Measurements from ENCODE around the gene IL32. TPM values are rescaled to one million over a fixed set of nuclear protein-coding genes. Genes with fewer than 3 reads are reported as not detected.
A peak's percentile ranks its signal among the peaks of the same experiment; 100 is the strongest.

The IL32 gene
- polyA plus RNA-seq, 3 donors, result 0.53 to 8.0 (median 5.6) TPM

- H3K27ac Mint-ChIP-seq, result peak overlapping the region in 5 of 7 donors; percentile 58 to 83 (median 68)
- Histone ChIP-seq H3K79me2 (ENCODE audit: insufficient read depth, low read length) (no peaks in the 10 kb centered on the region), H3K4me3 (replicated peaks in 1 of 3; ENCODE audit: low read depth in 2 of 3, low read length in 3 of 3) (peak overlapping the region in 1 of 3 experiments; percentile 42), H3K9ac (ENCODE audit: insufficient read depth, low read length, poor library complexity, severe bottlenecking) (no peak overlapping the region), H2AFZ (ENCODE audit: insufficient read depth, low read depth, low read length, poor library complexity, severe bottlenecking) (no peak overlapping the region), H3K27ac (ENCODE audit: low read depth in 1 of 2, low read length in 2 of 2) (no peak overlapping the region), H3K4me1 (ENCODE audit: control insufficient read depth in 1 of 2, insufficient read depth in 2 of 2, low read length in 2 of 2) (peaks cover 46 to 52% of the 10 kb centered on the region in 2 donors), H3K36me3 (replicated peaks in 1 of 2; ENCODE audit: control insufficient read depth in 1 of 2, insufficient read depth in 2 of 2, low read length in 2 of 2) (no peaks in the 10 kb centered on the region), H3K9me3 (replicated peaks in 1 of 2; ENCODE audit: control insufficient read depth in 1 of 2, insufficient read depth in 1 of 2, low read length in 2 of 2) (no peaks in the 10 kb centered on the region), H3K27me3 (ENCODE audit: control insufficient read depth in 2 of 2, insufficient read depth in 2 of 2, low read length in 2 of 2) (no peaks in the 10 kb centered on the region), H3K4me2 (replicated peaks; ENCODE audit: extremely low read depth, low read length, poor library complexity, severe bottlenecking) (peak overlapping the region; percentile 54), H4K20me1 (ENCODE audit: insufficient read depth, low read length) (no peaks in the 10 kb centered on the region)
- 69% methylated on average over 18 of the region's 29 CpGs for WGBS (ENCODE audit: insufficient coverage)
- H3K27me3 Mint-ChIP-seq (ENCODE audit: low read depth in 3 of 3), result peaks cover 7 to 16% (median 10%) of the 10 kb centered on the region in 3 donors
- peaks cover 0 to 4% (median 0%) of the 10 kb centered on the region in 7 donors for H3K9me3 Mint-ChIP-seq
- intact Hi-C loops (cut with micrococcal nuclease), result loop anchor here (2.0 to 10.0 kb wide), 2 partner anchors 24 to 54 kb away; no protein-coding TSS in a partner anchor
- H3K4me1 Mint-ChIP-seq, result peaks cover 46% of the 10 kb centered on the region
- no peaks in the 10 kb centered on the region for H3K36me3 Mint-ChIP-seq
- peak overlapping the region; percentile 80 to 85 for H3K4me3 Mint-ChIP-seq
- peak; percentile 34 to 65 (median 58) for DNase-seq
- peak; percentile 88 for TF ChIP-seq CTCF (IDR thresholded peaks at IDR 0.05)
Measured at GRCh38 chr16:3101018-3101840, 35.8 kb downstream of the IL32 start.

GRCh38 chr16:3101841-3102470 lies 36.5 kb downstream of the IL32 start:
- Mint-ChIP-seq H3K4me3 (peak overlapping the region; percentile 80 to 85), H3K4me1 (peaks cover 42% of the 10 kb centered on the region), H3K9me3 (peaks cover 0 to 4% (median 0%) of the 10 kb centered on the region in 7 donors), H3K27ac (peak overlapping the region in 6 of 7 donors; percentile 35 to 89 (median 64)), H3K27me3 (ENCODE audit: low read depth in 3 of 3) (peaks cover 7 to 16% (median 10%) of the 10 kb centered on the region in 3 donors), H3K36me3 (no peaks in the 10 kb centered on the region)
- H3K4me1 ChIP-seq (ENCODE audit: control insufficient read depth in 1 of 2, insufficient read depth in 2 of 2, low read length in 2 of 2), result peaks cover 45 to 50% of the 10 kb centered on the region in 2 donors
- no peaks in the 10 kb centered on the region for H3K27me3 ChIP-seq (ENCODE audit: control insufficient read depth in 2 of 2, insufficient read depth in 2 of 2, low read length in 2 of 2)
- TF ChIP-seq CTCF (IDR thresholded peaks at IDR 0.05), result no peak
- H2AFZ ChIP-seq (ENCODE audit: insufficient read depth, low read depth, low read length, poor library complexity, severe bottlenecking), result peak overlapping the region; percentile 74
- H3K36me3 ChIP-seq (replicated peaks in 1 of 2; ENCODE audit: control insufficient read depth in 1 of 2, insufficient read depth in 2 of 2, low read length in 2 of 2), result no peaks in the 10 kb centered on the region
- peak overlapping the region; percentile 54 for H3K4me2 ChIP-seq (replicated peaks; ENCODE audit: extremely low read depth, low read length, poor library complexity, severe bottlenecking)
- no peak overlapping the region for H3K9ac ChIP-seq (ENCODE audit: insufficient read depth, low read length, poor library complexity, severe bottlenecking)
- intact Hi-C loops (cut with micrococcal nuclease), result loop anchor here (2.0 to 10.0 kb wide), 2 partner anchors 23 to 53 kb away; no protein-coding TSS in a partner anchor
- no peaks in the 10 kb centered on the region for H4K20me1 ChIP-seq (ENCODE audit: insufficient read depth, low read length)
- WGBS (ENCODE audit: insufficient coverage), result 48% methylated on average over 16 of the region's 27 CpGs
- H3K79me2 ChIP-seq (ENCODE audit: insufficient read depth, low read length), result no peaks in the 10 kb centered on the region
- peak overlapping the region in 1 of 2 donors; percentile 25 for H3K27ac ChIP-seq (ENCODE audit: low read depth in 1 of 2, low read length in 2 of 2)
- H3K9me3 ChIP-seq (replicated peaks in 1 of 2; ENCODE audit: control insufficient read depth in 1 of 2, insufficient read depth in 1 of 2, low read length in 2 of 2), result no peaks in the 10 kb centered on the region
- no peak for DNase-seq
- peak overlapping the region in 1 of 3 experiments; percentile 42 for H3K4me3 ChIP-seq (replicated peaks in 1 of 3; ENCODE audit: low read depth in 2 of 3, low read length in 3 of 3)
